Astrocyte (in vitro differentiated cells and primary cell): ENCODE results near the gene TYMS. TPM values are rescaled to one million over a fixed set of nuclear protein-coding genes. Genes with fewer than 3 reads are reported as not detected.

Experiments used
- DNase-seq: peaks from one replicate; pipeline ENCODE4 v3.0.0-alpha.2; 2010; ENCODE audit warnings: low read depth
- FAIRE-seq: peaks from 2 replicates; lab custom pipeline; 2011; peaks lifted over from hg19 to GRCh38; lab: Jason Lieb, UNC
- H2AFZ ChIP-seq: 2 replicates; pipeline ENCODE4 v1.6.0; 2012; ENCODE audit warnings: low read depth, low read length, inconsistent platforms
- H3K27ac ChIP-seq: 2 replicates; pipeline ENCODE4 v1.5.1; 2011; ENCODE audit warnings: low read depth, low read length, inconsistent platforms
- H3K27me3 ChIP-seq: 2 replicates; pipeline ENCODE4 v1.6.0; 2011; ENCODE audit warnings: low read length, inconsistent platforms; ENCODE audit not compliant: insufficient read depth
- H3K36me3 ChIP-seq: 2 replicates; pipeline ENCODE4 v1.5.1; 2011; ENCODE audit warnings: low read length, inconsistent platforms; ENCODE audit not compliant: insufficient read depth
- H3K4me1 ChIP-seq: 2 replicates; pipeline ENCODE4 v1.5.1; 2011; ENCODE audit warnings: low read length, inconsistent platforms; ENCODE audit not compliant: insufficient read depth
- H3K4me2 ChIP-seq: 2 replicates; pipeline ENCODE4 v1.6.0; 2012; ENCODE audit warnings: low read length, inconsistent platforms
- H3K4me3 ChIP-seq: 2 replicates; pipeline ENCODE4 v1.5.1; 2011; ENCODE audit warnings: low read depth, mild to moderate bottlenecking, low read length, inconsistent platforms; ENCODE audit not compliant: insufficient read depth
- H3K79me2 ChIP-seq: 2 replicates; pipeline ENCODE4 v1.6.0; 2012; ENCODE audit warnings: mild to moderate bottlenecking, low read length, inconsistent platforms; ENCODE audit not compliant: insufficient read depth
- H3K9ac ChIP-seq: 2 replicates; pipeline ENCODE4 v1.6.0; 2012; ENCODE audit warnings: mild to moderate bottlenecking, low read length, inconsistent platforms
- H3K9me3 ChIP-seq: 2 replicates; pipeline ENCODE4 v1.5.1; 2012; ENCODE audit warnings: low read depth, mild to moderate bottlenecking, low read length, inconsistent platforms; ENCODE audit not compliant: insufficient read depth
- H4K20me1 ChIP-seq: 2 replicates; pipeline ENCODE4 v1.6.0; 2012; ENCODE audit warnings: low read length, inconsistent platforms; ENCODE audit not compliant: insufficient read depth
- H3K27ac Mint-ChIP-seq: one replicate; pipeline ENCODE4 v1.8.0; 2021; ENCODE audit warnings: mild to moderate bottlenecking, mixed read lengths; ENCODE audit not compliant: unreplicated experiment
- H3K27me3 Mint-ChIP-seq: one replicate; pipeline ENCODE4 v1.8.0; 2021; ENCODE audit warnings: low read depth, mixed read lengths; ENCODE audit not compliant: unreplicated experiment
- H3K36me3 Mint-ChIP-seq: one replicate; pipeline ENCODE4 v1.8.0; 2021; ENCODE audit warnings: low read depth, mixed read lengths; ENCODE audit not compliant: unreplicated experiment
- H3K4me1 Mint-ChIP-seq: one replicate; pipeline ENCODE4 v1.8.0; 2021; ENCODE audit warnings: low read depth, mixed read lengths; ENCODE audit not compliant: unreplicated experiment
- H3K4me3 Mint-ChIP-seq: one replicate; pipeline ENCODE4 v1.8.0; 2021; ENCODE audit warnings: mild to moderate bottlenecking, moderate library complexity, mixed read lengths; ENCODE audit not compliant: unreplicated experiment
- H3K9me3 Mint-ChIP-seq: one replicate; pipeline ENCODE4 v1.8.0; 2021; ENCODE audit warnings: mild to moderate bottlenecking, mixed read lengths; ENCODE audit not compliant: unreplicated experiment
- CTCF ChIP-seq: IDR thresholded peaks from 2 replicates; pipeline ENCODE4 v1.5.1; 2011; ENCODE audit warnings: low read depth, mild to moderate bottlenecking, inconsistent platforms, low read length, moderate library complexity; ENCODE audit not compliant: insufficient read depth
- EZH2 ChIP-seq: IDR thresholded peaks from 2 replicates; pipeline ENCODE4 v1.6.1; 2012; ENCODE audit warnings: mild to moderate bottlenecking, low read length, inconsistent platforms; ENCODE audit not compliant: insufficient read depth
- total RNA-seq: library from RNA; stranded (reverse); gene quantifications from 2 replicates; pipeline ENCODE4 v1.2.1, GENCODE V29; 2021

TYMS gene
- total RNA-seq, 1 donor from 2014 or later = 38.7 TPM

- no peaks in the 10 kb centered on the region for H3K36me3 Mint-ChIP-seq
Measured at GRCh38 chr18:635171-635570, 22.3 kb upstream of the TYMS start.

GRCh38 chr18:641224-641623, 16.2 kb upstream of the TYMS start:
- H3K4me1 ChIP-seq = no peaks in the 10 kb centered on the region
- peaks cover 6% of the 10 kb centered on the region for H3K4me1 Mint-ChIP-seq
- no peaks in the 10 kb centered on the region for H4K20me1 ChIP-seq
- H2AFZ ChIP-seq = no peak overlapping the region
- H3K27ac Mint-ChIP-seq = no peak overlapping the region
- no peak overlapping the region for H3K9ac ChIP-seq
- H3K79me2 ChIP-seq = no peaks in the 10 kb centered on the region
- no peak overlapping the region for H3K4me3 ChIP-seq
- H3K27me3 Mint-ChIP-seq = no peaks in the 10 kb centered on the region
- no peak for TF ChIP-seq CTCF
- DNase-seq = no peak
- H3K9me3 ChIP-seq = no peaks in the 10 kb centered on the region
- H3K9me3 Mint-ChIP-seq = no peaks in the 10 kb centered on the region
- no peak overlapping the region for H3K4me2 ChIP-seq
- no peak overlapping the region for H3K4me3 Mint-ChIP-seq
- FAIRE-seq = peak; percentile 52
- H3K36me3 ChIP-seq = no peaks in the 10 kb centered on the region
- H3K27ac ChIP-seq = no peak overlapping the region
- peaks cover 4% of the 10 kb centered on the region for H3K27me3 ChIP-seq
- no peaks in the 10 kb centered on the region for H3K36me3 Mint-ChIP-seq

More at GRCh38 chr18:635171-635570, 22.3 kb upstream of the TYMS start:
- H3K9me3 ChIP-seq = no peaks in the 10 kb centered on the region
- Mint-ChIP-seq H3K4me1 (peaks cover 2% of the 10 kb centered on the region), H3K27me3 (no peaks in the 10 kb centered on the region), H3K27ac (no peak overlapping the region), H3K9me3 (peaks cover 4% of the 10 kb centered on the region), H3K4me3 (no peak overlapping the region)
- no peak overlapping the region for H3K27ac ChIP-seq
- TF ChIP-seq EZH2 = no peak
- no peak for TF ChIP-seq CTCF
- H3K27me3 ChIP-seq = no peaks in the 10 kb centered on the region
- H3K9ac ChIP-seq = no peak overlapping the region
- no peaks in the 10 kb centered on the region for H3K4me1 ChIP-seq
- no peak overlapping the region for H2AFZ ChIP-seq
- no peak overlapping the region for H3K4me2 ChIP-seq
- FAIRE-seq = no peak
- H3K79me2 ChIP-seq = no peaks in the 10 kb centered on the region
- H3K36me3 ChIP-seq = no peaks in the 10 kb centered on the region
- no peak overlapping the region for H3K4me3 ChIP-seq
- DNase-seq = no peak
- H4K20me1 ChIP-seq = no peaks in the 10 kb centered on the region

- Histone ChIP-seq H3K9me3 (no peaks in the 10 kb centered on the region), H3K36me3 (no peaks in the 10 kb centered on the region), H3K9ac (no peak overlapping the region), H3K4me1 (no peaks in the 10 kb centered on the region), H3K27me3 (peaks cover 4% of the 10 kb centered on the region), H2AFZ (no peak overlapping the region), H3K27ac (no peak overlapping the region), H3K4me2 (no peak overlapping the region), H4K20me1 (no peaks in the 10 kb centered on the region), H3K79me2 (no peaks in the 10 kb centered on the region), H3K4me3 (no peak overlapping the region)
- Mint-ChIP-seq H3K4me3 (no peak overlapping the region), H3K36me3 (no peaks in the 10 kb centered on the region), H3K27ac (no peak overlapping the region), H3K4me1 (peaks cover 6% of the 10 kb centered on the region), H3K9me3 (peaks cover 1% of the 10 kb centered on the region), H3K27me3 (no peaks in the 10 kb centered on the region)
- no peak for FAIRE-seq
- TF ChIP-seq EZH2 (no peak), CTCF (no peak)
- no peak for DNase-seq
Measured at GRCh38 chr18:644395-645004, 13.0 kb upstream of the TYMS start.
